MM.1S (cell line): ENCODE results near the gene MAP4K3.

ENCODE experiments used
- DNase-seq: peaks from one replicate; pipeline ENCODE4 v3.0.0-alpha.2; 2015
- H2AFZ ChIP-seq: fragments of 300-600 bp; sonication (generic); 2 replicates; pipeline ENCODE4 v1.6.0; 2016; ENCODE audit warnings: antibody characterized with exemption, low read length
- H3F3A ChIP-seq: fragments of 300-600 bp; sonication (generic); 2 replicates; pipeline ENCODE4 v1.6.1; 2016; ENCODE audit warnings: mild to moderate bottlenecking, antibody characterized with exemption, low read length, moderate library complexity, mixed read lengths; ENCODE audit not compliant: insufficient read depth
- H3K27ac ChIP-seq: fragments of 300-600 bp; sonication (generic); 2 replicates; pipeline ENCODE4 v1.5.1; 2016; ENCODE audit warnings: mild to moderate bottlenecking, low read length
- H3K27me3 ChIP-seq: fragments of 300-600 bp; sonication (generic); replicated peaks from 2 replicates; pipeline ENCODE4 v1.6.0; 2016; ENCODE audit warnings: low read length; ENCODE audit not compliant: insufficient read depth
- H3K36me3 ChIP-seq: fragments of 300-600 bp; sonication (generic); replicated peaks from 2 replicates; pipeline ENCODE4 v1.6.1; 2016; ENCODE audit warnings: mild to moderate bottlenecking, low read length, mixed read lengths; ENCODE audit not compliant: insufficient read depth
- H3K4me1 ChIP-seq: fragments of 300-600 bp; sonication (generic); 2 replicates; pipeline ENCODE4 v1.6.1; 2016; ENCODE audit warnings: low read length, mixed read lengths
- H3K4me2 ChIP-seq: fragments of 300-600 bp; sonication (generic); 2 replicates; pipeline ENCODE4 v1.6.0; 2016; ENCODE audit warnings: low read depth, low read length
- H3K4me3 ChIP-seq: fragments of 300-600 bp; sonication (generic); 2 replicates; pipeline ENCODE4 v1.5.1; 2016; ENCODE audit warnings: low read length, mixed read lengths
- H3K79me2 ChIP-seq: fragments of 300-600 bp; sonication (generic); 2 replicates; pipeline ENCODE4 v1.6.1; 2016; ENCODE audit warnings: mixed run types, low read length, mixed read lengths
- H3K9ac ChIP-seq: fragments of 300-600 bp; sonication (generic); 2 replicates; pipeline ENCODE4 v1.6.1; 2016; ENCODE audit warnings: low read length, mixed read lengths
- H3K9me2 ChIP-seq: fragments of 300-600 bp; sonication (generic); replicated peaks from 2 replicates; pipeline ENCODE4 v1.6.1; 2016; ENCODE audit warnings: mild to moderate bottlenecking, low read length, mixed read lengths; ENCODE audit not compliant: insufficient read depth
- H3K9me3 ChIP-seq: fragments of 300-600 bp; sonication (generic); replicated peaks from 2 replicates; pipeline ENCODE4 v1.6.1; 2016; ENCODE audit warnings: mild to moderate bottlenecking, low read length, mixed read lengths; ENCODE audit not compliant: insufficient read depth
- H4K20me1 ChIP-seq: fragments of 300-600 bp; sonication (generic); 2 replicates; pipeline ENCODE4 v1.6.1; 2016; ENCODE audit warnings: mild to moderate bottlenecking, low read length, moderate library complexity, mixed read lengths; ENCODE audit not compliant: insufficient read depth
- EZH2 ChIP-seq: fragments of 300-600 bp; sonication (generic); optimal IDR thresholded peaks from 2 replicates; pipeline ENCODE3; 2017; ENCODE audit warnings: low read depth, mild to moderate bottlenecking, antibody characterized with exemption, low read length, mixed read lengths
- EZH2phosphoT487 ChIP-seq: fragments of 300-600 bp; sonication (generic); IDR thresholded peaks from 2 replicates; pipeline ENCODE4 v1.6.1; 2018; ENCODE audit warnings: antibody characterized with exemption, low read length
- TF ChIP-seq, protein P1 (sequence below): fragments of 300-600 bp; sonication (generic); IDR thresholded peaks from 2 replicates; pipeline ENCODE4 v1.5.1; 2016; ENCODE audit warnings: antibody characterized with exemption, low read length, mixed read lengths

MAP4K3 gene

DNA sequence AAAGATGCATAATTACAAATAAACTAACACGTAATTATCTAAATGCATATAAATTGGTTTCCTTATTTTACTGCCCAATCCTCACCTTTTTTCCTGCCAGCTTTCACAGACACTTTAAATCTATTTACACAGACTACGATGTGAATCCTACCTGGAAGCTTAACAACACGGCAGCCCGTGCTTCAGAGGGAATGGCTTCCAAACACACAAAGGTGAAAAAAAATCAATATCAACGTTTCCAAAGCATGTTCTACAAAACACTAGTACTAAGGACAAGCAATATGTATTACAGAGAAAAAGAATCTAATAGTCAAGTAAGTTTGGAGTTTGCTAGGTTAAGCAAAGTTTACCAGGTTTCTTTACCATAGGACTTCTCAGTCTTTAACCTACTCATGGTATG lies 4.4 kb downstream of the MAP4K3 start:
- TF ChIP-seq, protein P1, sequence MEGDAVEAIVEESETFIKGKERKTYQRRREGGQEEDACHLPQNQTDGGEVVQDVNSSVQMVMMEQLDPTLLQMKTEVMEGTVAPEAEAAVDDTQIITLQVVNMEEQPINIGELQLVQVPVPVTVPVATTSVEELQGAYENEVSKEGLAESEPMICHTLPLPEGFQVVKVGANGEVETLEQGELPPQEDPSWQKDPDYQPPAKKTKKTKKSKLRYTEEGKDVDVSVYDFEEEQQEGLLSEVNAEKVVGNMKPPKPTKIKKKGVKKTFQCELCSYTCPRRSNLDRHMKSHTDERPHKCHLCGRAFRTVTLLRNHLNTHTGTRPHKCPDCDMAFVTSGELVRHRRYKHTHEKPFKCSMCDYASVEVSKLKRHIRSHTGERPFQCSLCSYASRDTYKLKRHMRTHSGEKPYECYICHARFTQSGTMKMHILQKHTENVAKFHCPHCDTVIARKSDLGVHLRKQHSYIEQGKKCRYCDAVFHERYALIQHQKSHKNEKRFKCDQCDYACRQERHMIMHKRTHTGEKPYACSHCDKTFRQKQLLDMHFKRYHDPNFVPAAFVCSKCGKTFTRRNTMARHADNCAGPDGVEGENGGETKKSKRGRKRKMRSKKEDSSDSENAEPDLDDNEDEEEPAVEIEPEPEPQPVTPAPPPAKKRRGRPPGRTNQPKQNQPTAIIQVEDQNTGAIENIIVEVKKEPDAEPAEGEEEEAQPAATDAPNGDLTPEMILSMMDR, result no peak
- TF ChIP-seq EZH2 (no peak), EZH2phosphoT487 (no peak)
- Histone ChIP-seq H4K20me1 (peaks cover 4% of the 10 kb centered on the region; the same call in 1 of the 2 replicates), H3K36me3 (no peaks in the 10 kb centered on the region), H3K4me2 (no peak overlapping the region), H3K4me3 (no peak overlapping the region), H3K27ac (no peak overlapping the region), H3K9me2 (no peaks in the 10 kb centered on the region), H2AFZ (no peak overlapping the region), H3F3A (peaks cover 6% of the 10 kb centered on the region; the same call in 1 of the 2 replicates), H3K9ac (no peak overlapping the region), H3K79me2 (peaks cover 91% of the 10 kb centered on the region), H3K9me3 (no peaks in the 10 kb centered on the region), H3K27me3 (no peaks in the 10 kb centered on the region), H3K4me1 (peaks cover 18% of the 10 kb centered on the region)
- no peak for DNase-seq

DNA sequence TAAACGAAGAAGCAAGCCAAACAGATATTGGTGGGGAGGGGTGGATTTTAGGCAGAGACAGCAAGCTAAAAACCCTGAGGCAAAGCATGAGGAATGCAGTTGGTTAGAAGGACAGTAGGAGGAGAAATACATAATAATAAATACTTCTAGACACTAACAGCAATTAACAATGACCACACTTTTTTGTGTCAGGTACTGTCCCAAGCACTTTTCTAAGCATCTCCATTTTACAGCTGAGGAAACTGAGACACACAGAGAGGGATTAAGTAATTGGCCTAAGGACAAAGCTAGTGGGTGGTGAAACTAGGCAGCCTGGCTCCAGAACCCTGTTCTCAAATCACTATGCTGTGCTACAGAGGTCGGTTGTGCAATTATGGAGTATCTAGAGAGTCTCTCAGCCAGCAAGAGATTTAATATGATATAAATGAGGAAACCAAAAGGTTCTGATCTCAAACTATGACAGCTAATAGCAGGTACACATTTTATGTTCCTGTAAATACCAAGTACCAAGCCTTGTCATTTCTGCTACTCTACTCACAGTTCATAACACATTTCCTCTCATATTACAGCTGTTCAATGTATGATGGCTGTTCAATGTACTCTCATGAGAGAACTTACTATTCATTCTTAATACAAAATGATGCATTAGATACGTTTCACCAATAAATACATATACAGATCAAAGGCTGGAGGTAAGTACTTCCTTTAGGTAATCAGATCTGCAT lies 5.3 kb downstream of the MAP4K3 start:
- Histone ChIP-seq H3K4me3 (no peak overlapping the region), H3K79me2 (peaks cover 100% of the 10 kb centered on the region), H2AFZ (no peak overlapping the region), H3K36me3 (no peaks in the 10 kb centered on the region), H4K20me1 (peaks cover 4% of the 10 kb centered on the region; the same call in 1 of the 2 replicates), H3K4me2 (no peak overlapping the region), H3K9me2 (no peaks in the 10 kb centered on the region), H3K27me3 (no peaks in the 10 kb centered on the region), H3F3A (no peaks in the 10 kb centered on the region; the same call in 1 of the 2 replicates), H3K27ac (no peak overlapping the region), H3K4me1 (peaks cover 18% of the 10 kb centered on the region), H3K9me3 (no peaks in the 10 kb centered on the region), H3K9ac (no peak overlapping the region)
- TF ChIP-seq, protein P1, result no peak
- no peak for DNase-seq

DNA sequence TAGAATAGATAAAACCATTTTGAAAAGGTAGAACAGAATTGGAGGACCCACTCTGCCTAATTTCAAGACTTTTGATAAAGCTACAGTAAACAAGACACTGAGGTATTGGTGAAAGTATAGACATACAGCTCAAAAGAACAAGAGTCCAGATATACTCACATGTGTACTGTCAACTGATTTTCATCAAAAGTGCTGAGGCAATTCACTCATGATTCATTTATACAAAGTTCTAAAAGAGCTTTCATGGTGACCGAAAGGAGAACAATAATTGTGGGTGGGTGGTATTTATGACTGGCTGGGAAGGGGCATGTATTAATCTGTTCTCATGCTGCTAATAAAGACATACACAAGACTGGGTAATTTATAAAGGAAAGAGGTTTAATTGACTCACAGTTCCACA lies 7.3 kb downstream of the MAP4K3 start:
- TF ChIP-seq EZH2 (no peak), EZH2phosphoT487 (no peak)
- TF ChIP-seq, protein P1, result no peak
- H2AFZ ChIP-seq, result no peak overlapping the region
- H3K9ac ChIP-seq, result no peak overlapping the region
- H3F3A ChIP-seq, result no peaks in the 10 kb centered on the region
- H3K4me3 ChIP-seq, result no peak overlapping the region
- H3K4me2 ChIP-seq, result no peak overlapping the region
- H3K27me3 ChIP-seq, result no peaks in the 10 kb centered on the region
- no peak overlapping the region for H3K27ac ChIP-seq
- peaks cover 100% of the 10 kb centered on the region for H3K79me2 ChIP-seq
- no peak for DNase-seq
- no peaks in the 10 kb centered on the region for H3K9me2 ChIP-seq
- H4K20me1 ChIP-seq, result peaks cover 4% of the 10 kb centered on the region; the same call in 1 of the 2 replicates
- H3K4me1 ChIP-seq, result peaks cover 16% of the 10 kb centered on the region
- H3K9me3 ChIP-seq, result no peaks in the 10 kb centered on the region
- H3K36me3 ChIP-seq, result no peaks in the 10 kb centered on the region
